ENCODE data around the gene SMC6. TPM values are rescaled to one million over a fixed set of nuclear protein-coding genes. Genes with fewer than 3 reads are reported as not detected.

SMC6 gene
- total RNA-seq, 2 experiments from 2014 or later: 19.7 to 19.9 TPM

DNA sequence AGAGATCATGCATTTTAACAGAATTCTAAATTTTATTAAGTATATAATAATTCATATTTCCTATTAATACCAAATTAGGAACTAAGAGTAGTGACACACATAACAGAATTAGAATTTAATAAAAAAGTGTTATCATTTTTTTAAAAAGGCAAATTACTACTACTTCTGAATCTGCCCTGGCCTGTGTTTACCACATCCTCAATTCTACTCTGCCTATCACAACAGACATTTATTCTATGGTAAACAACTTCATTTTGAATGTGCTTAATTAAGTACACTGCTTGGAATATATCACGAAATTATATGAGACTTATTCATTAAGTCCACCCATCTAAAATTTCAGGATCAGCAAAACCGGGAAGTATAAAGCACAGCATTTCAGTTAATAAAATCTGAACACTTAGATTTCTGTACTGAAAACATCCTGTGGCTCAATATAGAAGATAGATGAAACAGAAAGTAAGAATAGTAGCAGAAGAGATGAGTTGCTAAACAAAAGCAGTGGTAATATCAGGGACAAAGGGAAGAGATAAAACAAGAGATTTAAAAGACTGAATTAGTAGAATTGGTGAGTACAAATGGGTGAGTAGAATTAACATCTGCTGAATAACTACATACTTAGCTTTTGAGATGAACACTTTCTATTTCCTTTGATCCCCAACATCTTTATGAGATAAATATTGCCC is 3.7 kb downstream of the SMC6 start:
- DNase-seq: no peak
- ChIA-PET POLR2A (no interaction called here), CTCF (no interaction called here)
- Mint-ChIP-seq H3K27ac (peak overlapping the region; percentile 9), H3K4me3 (no peak overlapping the region), H3K27me3 (no peaks in the 10 kb centered on the region), H3K9me3 (no peaks in the 10 kb centered on the region), H3K4me1 (ENCODE audit: low read depth) (peaks cover 29% of the 10 kb centered on the region), H3K36me3 (ENCODE audit: low read depth) (peaks cover 10% of the 10 kb centered on the region)
- ATAC-seq: no peak
- intact Hi-C loops (cut with micrococcal nuclease): no loop called here
- TF ChIP-seq CTCF (IDR thresholded peaks at IDR 0.05): no peak

DNA sequence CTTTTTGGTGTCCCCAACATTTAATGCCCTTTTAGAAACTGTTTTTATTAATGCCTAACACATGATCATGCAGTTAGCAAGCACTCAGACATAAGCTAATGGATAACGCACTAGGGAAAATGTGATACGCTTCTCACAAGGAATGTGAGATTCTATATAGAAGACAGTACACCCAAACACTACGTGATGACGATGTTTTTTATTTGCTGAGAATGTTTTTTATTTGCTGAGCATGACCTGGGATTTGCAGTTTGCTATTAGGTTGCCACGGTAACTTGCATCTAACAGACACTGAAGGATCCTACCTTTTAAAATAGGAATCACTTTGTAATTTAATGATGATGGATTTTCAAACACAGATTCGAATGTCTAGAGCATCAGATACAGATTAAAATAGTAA is 4.9 kb downstream of the SMC6 start:
- Mint-ChIP-seq H3K27ac (no peak overlapping the region), H3K9me3 (no peaks in the 10 kb centered on the region), H3K27me3 (no peaks in the 10 kb centered on the region), H3K4me1 (ENCODE audit: low read depth) (peaks cover 27% of the 10 kb centered on the region), H3K36me3 (ENCODE audit: low read depth) (peaks cover 13% of the 10 kb centered on the region), H3K4me3 (no peak overlapping the region)
- TF ChIP-seq CTCF (IDR thresholded peaks at IDR 0.05): no peak
- ChIA-PET CTCF (no interaction called here), POLR2A (no interaction called here)
- ATAC-seq (no peak), DNase-seq (no peak)
- intact Hi-C loops (cut with micrococcal nuclease): no loop called here

- ATAC-seq: no peak
- Mint-ChIP-seq H3K4me1 (ENCODE audit: low read depth) (peaks cover 27% of the 10 kb centered on the region), H3K27me3 (no peaks in the 10 kb centered on the region), H3K9me3 (no peaks in the 10 kb centered on the region), H3K4me3 (no peak overlapping the region), H3K27ac (no peak overlapping the region), H3K36me3 (ENCODE audit: low read depth) (peaks cover 13% of the 10 kb centered on the region)
- intact Hi-C loops (cut with micrococcal nuclease): no loop called here
- ChIA-PET POLR2A (no interaction called here), CTCF (no interaction called here)
- TF ChIP-seq CTCF (IDR thresholded peaks at IDR 0.05): no peak
- no peak for DNase-seq
Measured at GRCh38 chr2:17747684-17748452, 5.7 kb downstream of the SMC6 start.

DNA sequence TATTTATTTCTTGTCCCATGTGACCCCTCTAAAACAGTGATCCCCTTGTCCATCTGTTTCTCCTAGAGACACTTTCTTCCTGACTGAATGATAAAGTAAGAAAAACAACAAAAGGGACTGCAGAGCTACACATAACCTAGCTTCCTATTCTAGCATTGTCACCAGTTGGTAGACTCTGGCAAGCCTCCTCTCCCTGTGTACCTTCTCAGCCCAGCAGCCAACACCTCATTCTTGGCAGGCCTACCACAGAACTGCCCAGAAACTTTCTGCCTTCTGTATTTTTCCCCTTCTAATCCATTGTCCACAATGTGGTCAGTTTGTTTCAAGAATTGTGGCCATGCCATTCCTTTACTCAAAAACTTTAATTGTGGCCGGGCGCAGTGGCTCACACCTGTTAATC is 13.4 kb downstream of the SMC6 start:
- DNase-seq (no peak), ATAC-seq (no peak)
- ChIA-PET CTCF (no interaction called here), POLR2A (no interaction called here)
- no peak for TF ChIP-seq CTCF (IDR thresholded peaks at IDR 0.05)
- H3K36me3 Mint-ChIP-seq (ENCODE audit: low read depth): peaks cover 33% of the 10 kb centered on the region
- peaks cover 3% of the 10 kb centered on the region for H3K4me1 Mint-ChIP-seq (ENCODE audit: low read depth)
- no peak overlapping the region for H3K27ac Mint-ChIP-seq
- intact Hi-C loops (cut with micrococcal nuclease): no loop called here
- no peak overlapping the region for H3K4me3 Mint-ChIP-seq
- no peaks in the 10 kb centered on the region for H3K9me3 Mint-ChIP-seq
- no peaks in the 10 kb centered on the region for H3K27me3 Mint-ChIP-seq

- H3K4me1 Mint-ChIP-seq (ENCODE audit: low read depth): peaks cover 3% of the 10 kb centered on the region
- H3K4me3 Mint-ChIP-seq: no peak overlapping the region
- no peak for DNase-seq
- POLR2A ChIA-PET: no interaction called here
- CTCF ChIA-PET: interaction anchor here (1.5 kb wide), 1 partner anchor 17 kb away, joined by 8 read pairs; no protein-coding TSS in a partner anchor
- peaks cover 34% of the 10 kb centered on the region for H3K36me3 Mint-ChIP-seq (ENCODE audit: low read depth)
- H3K9me3 Mint-ChIP-seq: no peaks in the 10 kb centered on the region
- intact Hi-C loops (cut with micrococcal nuclease): no loop called here
- ATAC-seq: no peak
- TF ChIP-seq CTCF (IDR thresholded peaks at IDR 0.05): no peak
- H3K27me3 Mint-ChIP-seq: no peaks in the 10 kb centered on the region
- H3K27ac Mint-ChIP-seq: no peak overlapping the region
Measured at GRCh38 chr2:17736989-17737388, 16.6 kb downstream of the SMC6 start.

All from activated CD8-positive, alpha-beta T cell treated with anti-CD3 and anti-CD28 coated beads for 36 hours (primary cell).